ENCODE results near the gene C5.
A peak's percentile ranks its signal among the peaks of the same experiment; 100 is the strongest.

C5 gene

DNA sequence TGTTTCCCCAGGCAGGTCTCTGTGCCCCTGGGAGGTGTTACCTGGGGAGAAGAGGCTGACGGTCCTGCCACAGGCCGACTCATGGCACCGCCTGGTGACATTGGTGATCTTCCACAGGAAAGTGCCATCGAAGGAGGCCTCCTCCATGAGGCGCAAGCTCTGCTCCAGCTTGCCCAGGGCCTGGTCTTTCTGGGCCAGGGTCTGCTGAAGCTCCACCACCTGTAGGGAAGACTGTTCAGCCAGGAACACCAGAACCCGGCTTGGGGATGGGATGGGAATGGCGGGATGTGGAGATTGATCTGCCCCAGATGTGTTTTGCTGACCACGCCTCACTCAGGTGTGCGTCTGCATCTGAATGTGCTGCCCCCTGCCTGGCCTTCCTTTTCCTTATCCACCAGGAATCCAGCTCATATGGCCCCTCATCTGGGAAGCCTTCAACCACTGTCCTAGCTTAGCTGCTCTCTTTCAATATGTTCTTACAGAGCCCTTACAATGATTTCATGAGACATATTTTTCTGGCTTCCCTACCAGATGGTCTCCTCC, 138.7 kb downstream of the C5 start:
- intact Hi-C loops (cut with DNase I; ENCODE audit: low total_unique reads) = no loop called here
- Histone ChIP-seq H3K36me3 (peaks cover 17 to 46% (median 30%) of the 10 kb centered on the region in 3 donors), H3K9me3 (no peaks in the 10 kb centered on the region), H3K4me3 (no peak overlapping the region), H3K27ac (peak overlapping the region in 1 of 2 donors; percentile 20), H3K27me3 (no peaks in the 10 kb centered on the region), H3K4me1 (peaks cover 4 to 36% (median 23%) of the 10 kb centered on the region in 4 donors)
- TF ChIP-seq, protein P1, sequence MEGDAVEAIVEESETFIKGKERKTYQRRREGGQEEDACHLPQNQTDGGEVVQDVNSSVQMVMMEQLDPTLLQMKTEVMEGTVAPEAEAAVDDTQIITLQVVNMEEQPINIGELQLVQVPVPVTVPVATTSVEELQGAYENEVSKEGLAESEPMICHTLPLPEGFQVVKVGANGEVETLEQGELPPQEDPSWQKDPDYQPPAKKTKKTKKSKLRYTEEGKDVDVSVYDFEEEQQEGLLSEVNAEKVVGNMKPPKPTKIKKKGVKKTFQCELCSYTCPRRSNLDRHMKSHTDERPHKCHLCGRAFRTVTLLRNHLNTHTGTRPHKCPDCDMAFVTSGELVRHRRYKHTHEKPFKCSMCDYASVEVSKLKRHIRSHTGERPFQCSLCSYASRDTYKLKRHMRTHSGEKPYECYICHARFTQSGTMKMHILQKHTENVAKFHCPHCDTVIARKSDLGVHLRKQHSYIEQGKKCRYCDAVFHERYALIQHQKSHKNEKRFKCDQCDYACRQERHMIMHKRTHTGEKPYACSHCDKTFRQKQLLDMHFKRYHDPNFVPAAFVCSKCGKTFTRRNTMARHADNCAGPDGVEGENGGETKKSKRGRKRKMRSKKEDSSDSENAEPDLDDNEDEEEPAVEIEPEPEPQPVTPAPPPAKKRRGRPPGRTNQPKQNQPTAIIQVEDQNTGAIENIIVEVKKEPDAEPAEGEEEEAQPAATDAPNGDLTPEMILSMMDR (IDR thresholded peaks at IDR 0.05) = no peak
- DNase-seq = no peak

DNA sequence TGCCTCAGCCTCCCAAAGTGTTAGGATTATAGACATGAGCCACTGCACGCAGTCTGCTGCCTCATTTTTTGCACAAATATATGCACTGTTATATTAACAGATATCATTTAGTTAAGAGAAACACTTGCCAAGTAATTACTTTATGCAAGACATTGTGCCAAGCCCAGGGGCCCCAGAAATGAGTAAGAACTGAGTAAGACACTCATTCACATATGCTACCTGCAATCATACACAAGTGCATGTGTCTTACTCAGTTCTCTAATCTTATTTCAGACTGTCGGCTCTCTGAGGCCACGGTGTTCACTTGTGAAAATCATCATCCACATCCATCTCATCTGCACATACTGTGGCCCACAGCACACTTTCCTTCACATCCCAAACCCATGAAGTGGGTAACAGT, 139.4 kb downstream of the C5 start:
- Histone ChIP-seq H3K36me3 (peaks cover 17 to 46% (median 30%) of the 10 kb centered on the region in 3 donors), H3K4me1 (peaks cover 0 to 29% (median 18%) of the 10 kb centered on the region in 4 donors), H3K27me3 (no peaks in the 10 kb centered on the region), H3K9me3 (no peaks in the 10 kb centered on the region), H3K4me3 (no peak overlapping the region), H3K27ac (no peak overlapping the region)
- intact Hi-C loops (cut with DNase I; ENCODE audit: low total_unique reads) = no loop called here
- no peak for DNase-seq
- TF ChIP-seq, protein P1 (IDR thresholded peaks at IDR 0.05) = no peak

DNA sequence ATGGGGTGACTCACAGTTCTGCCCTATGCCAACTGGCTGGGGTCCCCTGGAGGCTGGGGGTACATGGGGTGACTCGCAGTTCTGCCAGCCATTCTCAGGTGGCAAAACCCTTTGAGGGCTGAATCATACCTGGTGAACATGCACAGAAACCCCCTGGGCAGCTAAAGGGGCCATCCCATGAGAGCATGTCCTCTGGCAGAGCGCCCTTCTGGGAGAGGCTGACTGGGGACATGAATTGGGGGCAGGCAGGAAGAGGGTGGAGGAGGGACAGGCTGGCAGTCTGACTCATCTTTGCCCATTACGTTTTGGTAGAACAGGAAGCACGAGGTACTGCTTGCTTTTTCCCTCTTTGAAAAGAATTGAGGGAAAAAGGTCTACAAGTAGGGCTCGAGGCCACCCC, 140.2 kb downstream of the C5 start:
- Histone ChIP-seq H3K4me1 (peaks cover 0 to 22% (median 15%) of the 10 kb centered on the region in 4 donors), H3K36me3 (peaks cover 20 to 51% (median 30%) of the 10 kb centered on the region in 3 donors), H3K4me3 (no peak overlapping the region), H3K27ac (peak overlapping the region; percentile 17 to 29), H3K27me3 (no peaks in the 10 kb centered on the region), H3K9me3 (no peaks in the 10 kb centered on the region)
- TF ChIP-seq, protein P1 (IDR thresholded peaks at IDR 0.05) = no peak
- intact Hi-C loops (cut with DNase I; ENCODE audit: low total_unique reads) = no loop called here
- DNase-seq = no peak

DNA sequence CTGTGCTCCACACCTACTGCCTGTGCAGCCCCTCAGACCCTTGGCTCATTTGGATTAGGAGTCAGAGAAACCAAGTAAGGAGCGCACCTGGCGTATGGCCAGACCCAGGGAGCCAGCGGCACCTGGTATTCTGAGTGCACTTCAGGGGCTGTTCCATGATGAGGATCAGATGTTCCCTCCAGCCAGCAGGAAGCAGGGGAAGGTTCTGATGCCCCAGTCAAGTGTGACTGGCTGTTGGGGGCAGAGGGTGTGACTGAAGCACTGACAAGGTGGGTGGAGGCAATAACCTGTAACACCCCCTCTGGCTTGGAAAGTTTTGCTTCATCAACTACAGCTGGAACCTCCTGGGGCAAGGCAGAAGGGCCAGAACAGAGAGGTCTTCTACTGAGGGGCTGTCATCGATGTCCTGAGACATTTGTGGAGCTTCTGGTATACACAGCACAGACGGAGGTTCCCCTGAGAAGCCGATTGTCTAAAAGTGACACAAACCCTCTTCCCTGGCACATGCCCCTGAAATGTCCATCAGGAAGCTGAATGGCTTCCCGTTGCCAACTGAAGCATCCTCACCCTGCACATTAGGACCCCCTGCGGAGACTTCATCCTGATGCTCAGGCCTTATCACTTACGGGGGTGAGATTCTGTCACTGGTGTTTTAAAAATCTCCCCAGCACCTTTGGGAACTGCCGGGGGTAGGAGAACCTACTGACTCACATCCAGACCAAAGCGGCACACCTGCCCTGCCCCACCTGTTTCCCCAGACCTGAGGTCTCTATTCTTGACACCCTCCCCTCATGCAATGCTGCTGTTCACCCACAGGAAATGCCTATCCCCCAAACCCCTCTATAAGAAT, 144.5 kb downstream of the C5 start:
- Histone ChIP-seq H3K36me3 (peaks cover 9 to 42% (median 12%) of the 10 kb centered on the region in 3 donors), H3K27ac (no peak overlapping the region), H3K4me3 (no peak overlapping the region), H3K4me1 (peaks cover 0 to 10% (median 3%) of the 10 kb centered on the region in 4 donors), H3K27me3 (no peaks in the 10 kb centered on the region), H3K9me3 (no peaks in the 10 kb centered on the region)
- TF ChIP-seq, protein P1 (IDR thresholded peaks at IDR 0.05) = no peak
- DNase-seq = no peak
- intact Hi-C loops (cut with DNase I; ENCODE audit: low total_unique reads) = no loop called here

DNA sequence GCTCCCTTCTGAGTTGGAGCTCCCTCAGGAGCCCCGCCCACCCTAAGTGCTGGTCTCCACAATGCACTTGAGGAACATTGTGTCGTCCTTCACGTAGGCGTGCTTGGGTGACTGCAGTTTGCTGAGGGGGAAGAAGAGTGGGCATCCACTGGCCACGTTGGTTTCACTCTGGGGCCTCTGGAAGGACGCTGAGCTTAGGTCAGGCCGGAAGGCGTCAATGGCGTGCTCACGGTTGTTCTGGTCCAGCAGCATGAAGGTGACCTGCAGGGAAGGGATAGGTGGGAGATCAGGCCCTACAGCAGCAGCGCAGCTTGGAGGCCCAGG, 145.1 kb downstream of the C5 start:
- no peak for DNase-seq
- H3K4me3 ChIP-seq = no peak overlapping the region
- H3K27me3 ChIP-seq = no peaks in the 10 kb centered on the region
- intact Hi-C loops (cut with DNase I; ENCODE audit: low total_unique reads) = no loop called here
- H3K27ac ChIP-seq = no peak overlapping the region
- H3K9me3 ChIP-seq = no peaks in the 10 kb centered on the region
- TF ChIP-seq, protein P1 (IDR thresholded peaks at IDR 0.05) = no peak
- H3K36me3 ChIP-seq = peaks cover 9 to 37% (median 12%) of the 10 kb centered on the region in 3 donors
- peaks cover 0 to 5% (median under 1%) of the 10 kb centered on the region in 4 donors for H3K4me1 ChIP-seq
